HG03095 (cell line): ENCODE measurements around the gene GRHL1.

Experiments
- ATAC-seq: cut with Tn5 transposase; IDR thresholded peaks from one replicate; pipeline ENCODE4 v1.9.1; 2021; ENCODE audit warnings: moderate library complexity; ENCODE audit not compliant: unreplicated experiment

GRHL1 gene

DNA sequence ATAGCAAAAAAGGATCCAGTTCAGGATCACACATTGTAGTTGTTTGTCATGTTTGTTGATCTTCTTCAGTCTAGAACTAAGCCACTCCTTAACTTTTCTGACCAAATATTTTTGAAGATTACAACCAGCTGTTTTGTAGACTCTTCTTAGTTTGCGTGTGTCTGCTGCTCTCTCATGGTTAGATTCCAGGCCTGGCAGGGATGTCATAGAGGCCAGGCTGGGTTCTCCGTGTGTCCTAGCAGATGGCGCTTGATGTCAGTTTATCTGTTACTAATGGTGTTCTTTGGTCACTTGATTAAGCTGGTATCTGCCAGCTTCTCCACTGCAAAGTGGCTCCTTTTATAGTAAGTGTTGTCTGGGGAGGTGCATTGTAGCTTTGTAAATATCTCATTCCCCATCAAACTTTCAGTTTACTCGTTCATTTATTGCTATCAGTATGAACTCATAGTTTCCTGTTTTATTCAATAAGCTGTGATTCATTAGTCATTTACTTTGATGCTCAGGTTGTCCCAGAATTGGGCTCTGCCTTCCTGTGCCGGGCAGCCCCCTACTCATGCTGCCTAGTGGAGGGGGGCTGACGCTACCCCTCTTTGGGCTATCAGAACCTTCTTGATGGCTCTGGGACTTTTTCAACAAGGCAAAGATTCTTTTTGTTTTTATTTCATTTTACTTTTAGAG is 42.1 kb downstream of the GRHL1 start:
- no peak for ATAC-seq

DNA sequence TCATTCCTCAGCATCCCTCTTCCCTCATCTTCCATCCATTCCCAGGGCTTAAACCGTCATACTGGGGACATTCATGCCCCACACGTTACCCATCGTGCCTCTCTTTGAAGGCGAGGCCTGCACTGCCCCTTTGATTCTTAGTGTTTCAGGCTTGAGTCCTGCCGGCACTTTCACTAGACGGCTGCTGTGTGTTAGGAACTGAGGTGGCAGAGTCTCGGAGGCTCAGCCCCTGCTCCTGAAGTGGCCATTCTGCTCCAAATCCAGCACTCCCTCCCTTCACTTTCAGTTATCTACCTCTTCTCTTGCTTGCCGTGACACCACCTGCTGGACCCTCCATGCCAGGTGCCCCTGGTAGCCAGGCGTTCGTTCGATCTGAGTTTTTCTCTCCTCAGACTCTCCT is 43.0 kb downstream of the GRHL1 start:
- ATAC-seq, result no peak

DNA sequence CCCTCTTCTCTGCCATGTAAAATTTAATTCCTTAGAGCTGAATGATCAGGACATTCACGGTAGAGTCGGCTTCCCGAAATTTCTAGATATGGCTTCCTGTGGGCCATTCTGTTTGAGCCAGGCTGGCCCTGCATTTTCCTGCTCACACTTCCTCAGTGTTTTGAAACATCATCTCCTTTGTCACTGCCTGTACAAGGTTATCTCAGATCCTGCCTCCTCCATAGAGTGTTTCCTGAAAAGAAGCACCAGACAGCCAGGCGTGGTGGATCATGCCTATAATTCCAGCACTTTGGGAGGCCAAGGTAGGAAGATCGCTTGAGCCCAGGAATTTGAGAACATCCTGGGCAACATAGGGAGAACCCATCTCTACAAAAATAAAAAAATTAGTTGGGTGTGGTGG is 43.6 kb downstream of the GRHL1 start:
- no peak for ATAC-seq

DNA sequence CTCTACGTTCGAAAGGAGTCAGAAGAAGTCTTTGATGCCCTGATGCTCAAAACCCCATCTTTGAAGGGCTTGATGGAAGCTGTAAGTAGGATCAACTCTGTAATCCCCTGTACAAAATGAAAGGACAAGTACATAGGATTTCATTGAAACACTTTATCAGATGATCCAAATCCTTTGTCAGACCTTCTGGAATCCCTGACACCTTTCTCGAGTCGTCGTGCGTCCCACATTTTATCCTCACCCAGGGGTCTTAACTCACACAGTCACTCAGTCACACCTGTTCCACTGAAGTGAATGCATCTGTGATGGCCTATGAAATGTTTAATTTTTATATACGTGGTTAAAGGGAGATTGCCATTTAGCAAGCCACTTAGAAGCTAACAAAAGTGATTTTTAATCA is 44.8 kb downstream of the GRHL1 start:
- no peak for ATAC-seq

DNA sequence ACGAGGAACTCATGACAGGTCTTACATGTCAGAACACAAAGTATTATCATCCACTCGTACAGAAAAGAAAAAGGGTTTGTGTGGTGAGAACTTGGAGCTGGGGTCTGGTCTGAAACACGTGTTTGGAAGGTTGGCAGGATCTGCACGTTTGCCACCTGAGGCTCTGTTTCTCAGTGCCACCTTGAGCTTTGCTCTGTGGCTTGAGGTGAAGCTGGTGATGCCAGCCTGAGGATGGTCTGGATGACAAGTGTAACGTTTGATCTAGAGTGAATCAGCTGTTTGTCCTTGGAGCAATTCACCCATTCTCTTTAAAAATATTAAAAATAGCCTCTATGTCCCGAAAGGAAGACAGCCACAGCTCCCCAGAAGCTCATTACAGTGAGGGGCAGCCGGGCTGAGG is 46.4 kb downstream of the GRHL1 start:
- no peak for ATAC-seq

DNA sequence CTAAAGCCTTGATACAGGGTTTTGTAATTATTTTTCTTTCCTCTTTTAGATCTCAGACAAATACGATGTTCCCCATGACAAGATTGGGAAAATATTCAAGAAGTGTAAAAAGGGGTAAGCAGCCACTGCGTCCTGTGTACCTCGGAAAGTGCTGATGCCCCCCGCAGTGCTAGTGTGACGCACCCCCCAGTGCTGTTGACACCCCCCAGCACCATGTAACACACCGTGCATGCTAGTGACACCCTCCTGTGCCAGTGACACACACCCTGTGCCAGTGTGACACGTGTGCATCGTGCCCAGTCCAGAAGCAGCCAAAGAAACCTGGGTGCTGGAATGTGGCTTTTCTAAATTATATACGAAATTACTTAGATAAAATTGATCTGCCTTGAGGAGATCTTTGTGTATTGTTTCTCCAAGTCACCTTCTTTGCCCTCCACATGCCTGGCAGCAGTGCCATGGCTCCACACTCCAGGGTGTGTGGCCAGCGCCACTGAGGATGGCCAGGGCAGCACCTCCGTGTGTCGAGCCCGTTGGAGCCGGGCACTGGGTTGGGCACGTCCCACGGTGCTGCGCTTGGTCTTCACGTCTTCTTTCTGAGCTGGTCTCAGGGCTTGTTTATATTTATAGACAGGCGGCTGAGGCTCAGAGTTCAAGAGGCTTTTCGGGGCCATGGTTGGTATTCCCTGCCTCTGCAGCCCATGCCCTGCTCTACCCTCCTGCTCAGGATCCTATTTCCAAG is 47.6 kb downstream of the GRHL1 start:
- ATAC-seq, result no peak

DNA sequence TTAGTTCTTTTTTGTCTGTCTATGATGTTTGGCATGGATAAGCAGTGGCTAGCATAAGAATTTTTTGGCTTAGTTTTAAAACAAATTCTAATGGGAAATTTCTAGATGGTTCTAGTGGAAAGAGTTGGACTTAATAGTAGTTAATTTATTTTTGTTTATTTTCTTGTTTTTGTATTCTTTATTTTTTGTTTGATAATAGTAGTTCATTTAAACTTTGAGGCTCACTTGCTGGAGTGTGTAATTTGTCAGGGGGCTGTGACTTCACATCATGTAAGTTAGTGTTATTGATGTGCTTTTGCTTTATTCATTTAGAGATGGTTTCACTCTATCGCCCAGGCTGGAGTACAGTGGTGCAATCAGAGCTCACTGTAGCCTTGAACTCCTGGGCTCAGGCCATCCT is 48.2 kb downstream of the GRHL1 start:
- ATAC-seq, result no peak

DNA sequence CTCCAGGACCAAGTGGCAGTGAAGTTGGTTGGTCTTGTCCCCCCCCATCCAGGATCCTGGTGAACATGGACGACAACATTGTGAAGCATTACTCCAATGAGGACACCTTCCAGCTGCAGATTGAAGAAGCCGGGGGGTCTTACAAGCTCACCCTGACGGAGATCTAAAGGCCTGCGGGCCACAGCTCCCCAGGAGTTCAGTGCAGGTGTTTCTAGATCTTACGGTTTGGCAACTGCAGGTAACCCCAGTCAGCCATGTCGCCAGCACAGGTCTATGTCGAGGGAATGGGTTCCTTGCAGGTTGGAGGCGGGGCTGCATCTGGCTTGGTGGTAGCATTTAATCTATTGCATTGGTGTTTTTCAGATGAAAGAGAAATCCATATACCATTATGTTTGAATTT is 49.0 kb downstream of the GRHL1 start:
- no peak for ATAC-seq

DNA sequence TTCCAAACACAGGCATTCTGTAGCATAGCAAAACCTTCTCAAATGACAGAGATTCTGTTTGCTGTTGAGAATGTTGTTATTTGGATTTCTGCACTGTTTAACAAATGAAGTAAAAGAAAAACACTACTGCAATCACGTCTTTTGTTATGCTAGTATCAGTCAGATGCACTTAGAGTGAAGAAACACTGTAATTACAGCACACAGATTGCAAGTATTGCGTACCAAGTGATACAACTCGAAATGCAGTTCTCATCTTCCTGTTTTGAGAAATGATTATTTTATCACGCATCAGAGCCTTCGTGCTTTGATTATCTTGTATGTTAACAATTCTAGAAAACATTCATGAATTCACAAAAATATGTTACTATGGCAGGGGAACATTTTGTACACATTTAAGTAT is 50.1 kb downstream of the GRHL1 start:
- ATAC-seq, result no peak

DNA sequence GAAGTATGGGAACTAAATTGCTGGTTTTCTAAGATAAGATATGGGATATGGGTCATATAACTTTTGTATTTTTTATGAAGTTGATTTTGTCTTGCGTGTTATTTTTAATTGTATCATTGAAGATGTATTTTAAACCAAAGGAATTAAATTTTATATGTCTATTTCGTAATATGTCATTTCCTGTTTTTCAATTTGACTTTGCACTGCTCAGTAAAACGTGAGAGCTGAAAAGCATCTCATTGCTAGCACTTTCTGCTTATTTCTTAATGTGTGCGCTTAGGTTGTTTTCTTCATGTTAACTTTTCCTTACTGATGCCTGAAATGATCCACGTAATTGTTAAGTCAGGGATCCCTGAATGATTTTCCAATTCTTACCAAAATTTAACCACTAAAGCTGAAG is 50.6 kb downstream of the GRHL1 start:
- no peak for ATAC-seq

DNA sequence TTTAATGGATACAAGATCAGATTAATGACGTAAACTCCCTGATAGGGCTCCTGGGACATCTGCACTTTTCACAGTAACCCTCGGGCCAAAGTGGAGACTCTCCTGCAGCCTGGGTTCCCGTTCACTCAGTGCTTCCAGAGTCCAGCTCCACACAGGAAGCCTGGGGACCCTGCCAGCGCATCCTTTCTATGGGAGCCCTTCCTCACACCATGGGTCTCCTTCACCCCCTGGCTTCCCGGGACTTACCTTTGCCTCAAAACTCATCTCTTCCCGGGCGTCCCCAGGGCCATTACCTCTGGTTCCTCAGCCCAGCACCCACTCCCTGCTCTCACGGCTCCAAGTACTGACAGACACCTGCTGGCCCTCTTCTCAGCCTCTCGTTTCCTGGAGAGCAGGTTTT is 51.2 kb downstream of the GRHL1 start:
- no peak for ATAC-seq

DNA sequence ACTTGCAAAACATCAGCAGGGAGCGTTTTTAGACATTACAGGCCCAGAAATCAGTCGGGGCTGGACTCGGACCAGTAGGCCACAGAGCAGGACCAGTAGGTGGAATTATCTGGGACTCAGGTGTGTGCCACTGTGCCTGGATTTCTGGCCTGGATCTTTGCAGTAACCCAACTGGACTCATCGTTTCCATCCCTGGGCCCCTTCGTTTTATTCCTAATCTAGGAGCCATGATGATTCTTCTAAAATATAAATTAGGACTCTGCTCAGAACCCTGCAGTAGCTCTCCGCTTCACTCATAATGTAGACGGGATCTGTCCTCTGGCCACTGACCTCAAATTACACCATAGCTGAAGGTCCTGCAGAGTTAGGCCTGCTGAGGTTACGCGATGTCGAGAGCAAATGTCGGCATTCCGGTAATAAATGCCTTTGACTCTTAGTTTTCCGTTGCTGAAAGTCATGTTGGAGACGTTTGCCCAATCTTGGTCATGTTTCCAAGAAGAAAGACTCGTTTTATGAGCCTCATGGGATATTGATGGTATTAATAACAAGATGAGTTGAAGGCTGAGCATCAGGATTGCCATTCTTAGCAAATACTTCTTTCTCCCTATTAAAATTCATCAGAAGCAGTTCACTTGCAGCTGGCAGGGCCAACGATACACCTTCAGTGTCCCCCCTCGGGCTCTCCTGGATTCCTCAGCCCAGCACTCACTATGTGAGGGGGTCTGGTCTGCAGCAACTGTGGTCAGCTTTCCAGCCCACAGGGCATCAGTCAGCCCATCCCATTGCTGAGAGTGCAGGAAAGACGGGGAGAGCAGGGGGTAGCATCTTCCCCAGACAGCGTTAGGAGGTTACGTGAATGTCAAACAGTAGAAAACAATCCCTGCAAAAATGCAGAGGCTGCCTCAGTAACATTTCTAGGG is 52.0 kb downstream of the GRHL1 start:
- ATAC-seq, result no peak

DNA sequence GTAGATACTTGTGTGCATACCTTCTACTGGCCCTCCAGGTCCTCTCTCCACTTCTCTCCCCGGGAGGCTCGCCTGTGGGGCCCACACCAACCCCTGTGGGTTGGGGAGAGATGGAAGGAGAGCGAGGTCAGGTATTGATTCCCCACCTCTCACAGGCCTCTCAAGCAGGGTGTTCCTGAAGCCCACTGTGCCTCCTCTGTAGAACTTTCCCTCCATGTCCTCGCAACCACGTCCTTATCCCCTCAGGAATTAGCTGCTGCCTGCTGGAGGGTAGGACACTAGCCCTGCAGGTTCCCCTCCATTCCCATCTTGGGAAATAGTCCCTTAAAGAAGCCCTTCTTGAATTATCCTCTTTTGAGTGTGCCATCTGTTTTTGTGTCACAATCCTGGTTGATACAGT is 52.9 kb downstream of the GRHL1 start:
- ATAC-seq, result no peak

DNA sequence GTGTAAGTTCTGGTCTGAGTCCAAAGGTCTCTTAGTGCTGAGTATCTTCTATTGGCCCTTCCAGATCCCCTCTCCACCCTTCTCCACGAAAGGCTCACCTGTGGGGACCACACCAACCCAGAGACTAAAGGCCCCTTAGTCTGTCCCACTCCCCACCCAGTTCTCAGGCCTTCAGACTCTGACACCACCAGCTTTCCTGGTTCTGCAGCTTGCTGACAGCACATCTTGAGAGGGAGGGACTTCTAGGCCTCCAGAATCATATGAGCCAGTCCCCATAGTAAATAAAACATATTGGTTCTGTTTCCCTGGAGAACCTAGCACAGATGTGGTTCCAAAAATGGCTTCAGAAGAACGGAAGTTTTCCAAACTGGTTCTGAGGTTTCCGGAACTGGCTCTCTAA is 53.3 kb downstream of the GRHL1 start:
- no peak for ATAC-seq

DNA sequence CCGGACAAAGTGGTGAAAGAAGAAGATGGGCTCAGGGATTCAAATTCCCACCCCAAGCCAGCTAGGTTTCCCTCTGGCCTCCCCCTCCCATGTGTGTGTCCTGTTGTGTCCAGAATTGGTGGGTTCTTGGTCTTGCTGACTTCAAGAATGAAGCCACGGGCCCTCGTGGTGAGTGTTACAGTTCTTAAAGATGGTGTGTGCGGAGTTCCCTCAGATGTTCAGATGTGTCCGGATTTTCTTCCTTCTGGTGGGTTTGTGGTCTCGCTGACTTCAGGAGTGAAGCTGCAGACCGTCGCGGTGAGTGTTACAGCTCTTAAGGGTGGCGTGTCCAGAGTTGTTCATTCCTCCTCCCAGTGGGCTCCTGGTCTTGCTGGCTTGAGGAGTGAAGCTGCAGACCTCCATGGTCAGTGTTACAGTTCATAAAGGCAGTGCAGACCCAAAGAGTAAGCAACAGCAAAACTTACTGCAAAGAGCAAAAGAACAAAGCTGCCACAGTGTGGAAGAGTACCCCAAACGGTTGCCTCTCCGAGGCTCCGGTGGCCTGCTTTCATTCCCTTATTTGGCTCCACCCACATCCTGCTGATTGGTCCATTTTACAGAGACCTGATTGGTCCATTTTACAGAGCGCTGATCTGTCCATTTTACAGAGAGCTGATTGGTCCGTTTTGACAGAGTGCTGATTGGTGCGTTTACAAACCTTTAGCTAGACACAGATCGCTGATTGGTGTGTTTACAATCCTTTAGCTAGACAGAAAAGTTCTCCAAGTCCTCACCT is 54.2 kb downstream of the GRHL1 start:
- ATAC-seq, result no peak

DNA sequence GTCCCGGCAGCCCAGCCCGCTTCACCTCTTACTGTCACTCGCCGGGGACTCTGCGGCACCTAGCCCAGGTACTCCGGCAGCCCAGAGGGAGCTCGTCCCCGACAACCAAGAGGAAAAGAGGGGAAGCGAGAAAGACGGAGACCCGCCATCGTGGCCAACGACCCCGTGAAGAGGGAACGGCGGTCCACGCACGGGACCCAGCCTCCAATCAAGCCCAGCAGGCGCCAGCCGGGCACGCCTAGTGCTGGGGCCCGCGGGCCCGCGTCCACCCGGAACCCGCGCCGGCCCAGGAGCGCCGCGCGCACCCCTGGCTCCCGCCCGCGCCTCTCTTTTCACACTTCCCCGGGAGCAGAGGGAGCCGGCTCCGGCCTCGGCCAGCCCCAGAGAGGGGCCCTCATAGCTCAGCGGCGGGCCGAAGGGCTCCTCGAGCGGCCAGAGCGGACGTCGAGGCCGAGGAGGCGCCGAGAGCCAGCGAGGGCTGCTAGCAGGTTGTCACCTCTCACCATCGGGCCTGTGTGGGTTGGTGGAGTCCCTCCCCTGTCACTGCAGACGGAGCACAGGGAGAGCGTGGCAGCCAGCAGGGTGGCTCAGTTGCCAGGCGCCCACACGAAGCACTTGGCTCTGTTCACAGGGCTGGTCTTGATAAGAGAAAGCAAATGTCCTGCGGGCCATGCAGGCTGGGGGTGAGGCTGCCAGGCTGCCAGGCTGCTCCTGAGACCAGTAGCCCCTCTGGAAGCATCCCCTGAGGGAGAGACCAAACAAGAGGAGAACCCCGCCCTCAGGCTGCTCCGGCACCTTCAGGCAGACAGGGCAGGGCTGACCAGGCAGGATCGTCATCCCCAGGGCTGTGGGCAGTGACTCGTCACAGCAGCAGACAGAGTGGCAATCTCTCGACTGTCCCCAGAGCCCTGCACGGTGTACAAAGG is 55.0 kb downstream of the GRHL1 start:
- no peak for ATAC-seq

DNA sequence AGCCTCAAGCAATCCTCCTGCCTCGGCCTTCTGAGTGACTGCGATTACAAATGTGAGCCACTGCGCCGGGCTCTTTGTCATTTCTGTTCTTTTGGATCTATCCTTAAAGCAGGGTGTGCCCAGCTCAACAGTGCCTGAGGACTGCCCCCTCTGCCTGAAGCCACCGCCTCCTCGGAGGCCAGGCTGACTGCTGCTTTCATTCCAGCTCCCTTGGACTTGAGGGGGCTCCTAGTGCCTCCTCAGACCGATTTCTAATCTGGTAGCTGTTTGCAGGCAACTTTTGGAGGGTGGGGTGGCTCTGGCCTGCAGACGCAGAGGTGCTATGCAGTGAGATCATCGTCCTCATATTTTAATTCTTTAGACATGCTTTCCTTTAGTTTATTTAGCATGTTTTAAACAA is 55.9 kb downstream of the GRHL1 start:
- ATAC-seq, result no peak

DNA sequence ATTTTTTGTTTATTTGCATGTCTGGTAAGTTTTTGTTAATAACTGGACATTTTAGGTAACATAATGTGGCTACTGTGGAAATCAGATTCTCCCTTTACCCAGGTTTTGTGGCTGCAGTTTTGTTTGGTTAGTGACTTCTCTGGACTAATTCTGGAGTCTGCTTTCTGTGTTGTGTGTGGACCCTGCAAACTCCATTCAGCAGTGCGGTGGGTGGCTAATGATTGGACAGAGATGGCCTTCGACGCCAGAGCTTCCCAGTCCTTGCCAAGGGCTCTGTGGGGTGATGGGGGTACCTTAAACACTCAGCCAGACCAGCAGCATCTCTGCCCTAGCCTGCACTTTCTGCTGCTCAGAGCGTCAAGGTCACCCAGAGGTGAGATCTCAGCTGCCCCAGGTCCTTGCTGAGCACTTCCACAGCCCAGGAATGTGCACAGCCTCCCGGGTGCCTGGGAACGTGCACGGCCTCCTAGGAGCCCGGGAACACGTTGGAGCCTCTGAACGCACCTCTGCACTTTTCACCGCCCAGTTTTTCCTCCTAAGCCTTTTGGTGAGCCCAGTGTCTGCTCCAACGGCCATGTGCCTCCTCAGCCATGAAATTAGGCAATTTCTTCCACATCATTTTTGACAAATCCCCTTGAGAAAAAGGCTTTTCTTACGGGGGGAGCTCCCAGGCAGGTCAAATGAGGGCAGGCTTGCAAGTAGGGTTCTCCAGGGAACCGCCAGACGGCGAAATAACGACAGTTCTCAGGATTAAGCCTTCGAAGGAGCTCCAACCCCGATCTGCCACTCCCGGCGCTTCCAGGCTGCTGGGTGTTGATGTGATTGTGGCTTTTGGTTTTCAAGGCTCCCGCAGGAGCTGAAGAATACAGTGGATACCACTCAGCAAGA is 56.7 kb downstream of the GRHL1 start:
- ATAC-seq, result no peak

DNA sequence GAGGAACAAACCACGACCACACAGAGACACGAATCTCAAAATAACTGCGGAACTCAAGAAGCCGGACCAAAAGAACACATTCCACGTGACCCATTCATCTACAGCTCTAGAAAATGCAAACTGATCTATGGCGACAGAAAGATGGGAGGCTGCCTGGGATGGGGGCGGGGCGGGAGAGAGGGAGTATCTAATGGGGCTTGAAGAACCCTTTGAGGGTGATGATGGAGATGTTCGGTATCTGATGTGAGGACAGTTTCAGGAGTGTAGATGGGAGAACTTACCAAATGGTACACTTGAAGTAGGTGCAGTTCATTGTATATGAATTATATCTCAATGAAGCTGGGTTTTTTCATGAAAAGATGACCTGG is 57.3 kb downstream of the GRHL1 start:
- no peak for ATAC-seq
